Keratinocyte (primary cell): ENCODE results near the gene KPNA5.

ENCODE experiments used
- EZH2 ChIP-seq: IDR thresholded peaks from one replicate; pipeline ENCODE4 v1.6.1; 2012; ENCODE audit warnings: inconsistent platforms, mild to moderate bottlenecking, low read length, moderate library complexity
- TF ChIP-seq, protein P1 (sequence below), 3 experiments: IDR thresholded peaks in 1 of 3; conservative IDR thresholded peaks in 1 of 3; optimal IDR thresholded peaks in 1 of 3; 2 replicates in 2 of 3; 3 replicates in 1 of 3; pipeline versions ENCODE3 to v1.5.1; 2011; ENCODE audit warnings: low read length in 3 of 3, mild to moderate bottlenecking in 3 of 3, moderate library complexity in 2 of 3, control low read depth in 1 of 3, inconsistent platforms in 1 of 3; ENCODE audit not compliant: insufficient read depth in 2 of 3; ENCODE audit errors: extremely low read depth in 1 of 3

GRCh38 chr6:116726947-116727346 is 45.9 kb downstream of the KPNA5 start:
- TF ChIP-seq, protein P1, sequence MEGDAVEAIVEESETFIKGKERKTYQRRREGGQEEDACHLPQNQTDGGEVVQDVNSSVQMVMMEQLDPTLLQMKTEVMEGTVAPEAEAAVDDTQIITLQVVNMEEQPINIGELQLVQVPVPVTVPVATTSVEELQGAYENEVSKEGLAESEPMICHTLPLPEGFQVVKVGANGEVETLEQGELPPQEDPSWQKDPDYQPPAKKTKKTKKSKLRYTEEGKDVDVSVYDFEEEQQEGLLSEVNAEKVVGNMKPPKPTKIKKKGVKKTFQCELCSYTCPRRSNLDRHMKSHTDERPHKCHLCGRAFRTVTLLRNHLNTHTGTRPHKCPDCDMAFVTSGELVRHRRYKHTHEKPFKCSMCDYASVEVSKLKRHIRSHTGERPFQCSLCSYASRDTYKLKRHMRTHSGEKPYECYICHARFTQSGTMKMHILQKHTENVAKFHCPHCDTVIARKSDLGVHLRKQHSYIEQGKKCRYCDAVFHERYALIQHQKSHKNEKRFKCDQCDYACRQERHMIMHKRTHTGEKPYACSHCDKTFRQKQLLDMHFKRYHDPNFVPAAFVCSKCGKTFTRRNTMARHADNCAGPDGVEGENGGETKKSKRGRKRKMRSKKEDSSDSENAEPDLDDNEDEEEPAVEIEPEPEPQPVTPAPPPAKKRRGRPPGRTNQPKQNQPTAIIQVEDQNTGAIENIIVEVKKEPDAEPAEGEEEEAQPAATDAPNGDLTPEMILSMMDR (optimal IDR thresholded peaks at IDR 0.05 in 1 of 3, IDR thresholded peaks at IDR 0.05 in 1 of 3, conservative IDR thresholded peaks at IDR 0.05 in 1 of 3; ENCODE audit: extremely low read depth in 1 of 3, insufficient read depth in 2 of 3, low read length in 3 of 3), result no peak
- no peak for TF ChIP-seq EZH2
